OCI-LY3 (cell line): ENCODE results near the gene DCLRE1C.

Source experiments
- EZH2phosphoT487 ChIP-seq: fragments of 200-600 bp; shearing (Covaris generic); IDR thresholded peaks from 2 replicates; pipeline ENCODE4 v1.6.1; 2018; ENCODE audit warnings: antibody characterized with exemption, mixed run types, low read depth
- TF ChIP-seq, protein P1 (sequence below): fragments of 200-600, 300-600 bp; sonication (generic); IDR thresholded peaks from 2 replicates; pipeline ENCODE4 v1.5.1; 2014; ENCODE audit warnings: antibody characterized with exemption, low read length, low read depth

DNA sequence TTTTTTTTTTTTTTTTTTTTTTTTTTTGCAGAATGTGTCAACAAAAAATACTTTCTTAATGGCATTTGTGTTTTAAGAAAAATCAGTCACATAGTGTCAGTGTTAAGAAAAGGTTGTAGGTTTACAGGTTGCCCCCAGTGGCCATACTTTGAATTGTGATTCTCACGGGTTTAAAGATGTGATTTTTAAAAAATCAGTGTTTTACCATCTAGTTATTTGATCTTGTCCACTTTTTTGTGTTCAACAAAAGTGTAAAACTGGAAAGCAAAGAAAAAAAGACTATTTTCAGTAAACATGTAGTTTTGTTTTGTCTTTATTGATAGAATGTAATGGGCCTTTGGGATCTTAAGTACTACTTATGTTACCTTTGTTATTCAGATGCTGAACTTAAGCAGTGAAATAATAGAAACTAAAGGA, 49.6 kb downstream of the DCLRE1C start:
- TF ChIP-seq, protein P1, sequence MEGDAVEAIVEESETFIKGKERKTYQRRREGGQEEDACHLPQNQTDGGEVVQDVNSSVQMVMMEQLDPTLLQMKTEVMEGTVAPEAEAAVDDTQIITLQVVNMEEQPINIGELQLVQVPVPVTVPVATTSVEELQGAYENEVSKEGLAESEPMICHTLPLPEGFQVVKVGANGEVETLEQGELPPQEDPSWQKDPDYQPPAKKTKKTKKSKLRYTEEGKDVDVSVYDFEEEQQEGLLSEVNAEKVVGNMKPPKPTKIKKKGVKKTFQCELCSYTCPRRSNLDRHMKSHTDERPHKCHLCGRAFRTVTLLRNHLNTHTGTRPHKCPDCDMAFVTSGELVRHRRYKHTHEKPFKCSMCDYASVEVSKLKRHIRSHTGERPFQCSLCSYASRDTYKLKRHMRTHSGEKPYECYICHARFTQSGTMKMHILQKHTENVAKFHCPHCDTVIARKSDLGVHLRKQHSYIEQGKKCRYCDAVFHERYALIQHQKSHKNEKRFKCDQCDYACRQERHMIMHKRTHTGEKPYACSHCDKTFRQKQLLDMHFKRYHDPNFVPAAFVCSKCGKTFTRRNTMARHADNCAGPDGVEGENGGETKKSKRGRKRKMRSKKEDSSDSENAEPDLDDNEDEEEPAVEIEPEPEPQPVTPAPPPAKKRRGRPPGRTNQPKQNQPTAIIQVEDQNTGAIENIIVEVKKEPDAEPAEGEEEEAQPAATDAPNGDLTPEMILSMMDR, result peak; percentile 43
- TF ChIP-seq EZH2phosphoT487, result no peak
